Peyer's patch (tissue), 4 donors: ENCODE measurements around the gene PNPLA5. TPM values are rescaled to one million over a fixed set of nuclear protein-coding genes. Genes with fewer than 3 reads are reported as not detected.

Source experiments
- DNase-seq, 3 donors: peaks; one replicate each; pipeline ENCODE4 v3.0.0-alpha.2; 2017 to 2019
- H3K27ac ChIP-seq, 4 donors: fragments of 200-600 bp; sonication (generic); one replicate each; pipeline ENCODE4 v1.5.1; 2016 to 2019
- H3K27me3 ChIP-seq, 2 donors: fragments of 200-600 bp; sonication (generic); one replicate each; pipeline ENCODE4 v1.5.1; 2019
- H3K36me3 ChIP-seq, 3 donors: fragments of 200-600 bp; sonication (generic); one replicate each; pipeline ENCODE4 v1.5.1; 2016 to 2019
- H3K4me1 ChIP-seq, 4 donors: fragments of 200-600 bp; sonication (generic); one replicate each; pipeline ENCODE4 v1.5.1; 2016 to 2019
- H3K4me3 ChIP-seq, 4 donors: fragments of 200-600 bp; sonication (generic); 1 replicate in 3 of 4; 2 replicates in 1 of 4; pipeline ENCODE4 v1.5.1; 2016 to 2019; ENCODE audit warnings: mild to moderate bottlenecking in 1 of 4
- H3K9me3 ChIP-seq, 4 donors: fragments of 200-600 bp; sonication (generic); one replicate each; pipeline ENCODE4 v1.5.1; 2016 to 2019; ENCODE audit warnings: mild to moderate bottlenecking in 1 of 4
- CTCF ChIP-seq, 6 experiments: fragments of 450-650 bp in 4 of 6; fragments of 200-600 bp in 2 of 6; sonication (generic) in 1 of 6; IDR thresholded peaks; one replicate each; pipeline ENCODE4 v1.5.1; 2017 to 2019; ENCODE audit warnings: antibody characterized with exemption in 6 of 6, mild to moderate bottlenecking in 3 of 6, moderate library complexity in 1 of 6
- POLR2A ChIP-seq, 2 donors: fragments of 450-650 bp; IDR thresholded peaks; one replicate each; pipeline ENCODE4 v1.5.1; 2017; ENCODE audit warnings: antibody characterized with exemption in 2 of 2, mild to moderate bottlenecking in 2 of 2, moderate library complexity in 2 of 2
- total RNA-seq, 4 donors: library from RNA; depleted of rRNA; stranded (reverse); fragments of >200 nt; gene quantifications; one replicate each; pipeline ENCODE4 v1.1.0, GENCODE V29; 2016

The PNPLA5 gene
- total RNA-seq, 4 donors from 2014 or later = not detected

GRCh38 chr22:43851058-43851978 is 40.5 kb downstream of the PNPLA5 start:
- Histone ChIP-seq H3K36me3 (no peaks in the 10 kb centered on the region), H3K27ac (no peak overlapping the region), H3K4me3 (no peak overlapping the region), H3K27me3 (no peaks in the 10 kb centered on the region), H3K9me3 (no peaks in the 10 kb centered on the region), H3K4me1 (no peaks in the 10 kb centered on the region)
- TF ChIP-seq POLR2A (IDR thresholded peaks at IDR 0.05) (no peak), CTCF (IDR thresholded peaks at IDR 0.05) (no peak)
- DNase-seq = peak in 1 of 3 donors; percentile 28

GRCh38 chr22:43850529-43850928 is 41.3 kb downstream of the PNPLA5 start:
- TF ChIP-seq POLR2A (IDR thresholded peaks at IDR 0.05) (no peak), CTCF (IDR thresholded peaks at IDR 0.05) (no peak)
- H3K27ac ChIP-seq = no peak overlapping the region
- no peak overlapping the region for H3K4me3 ChIP-seq
- no peaks in the 10 kb centered on the region for H3K9me3 ChIP-seq
- H3K27me3 ChIP-seq = no peaks in the 10 kb centered on the region
- H3K36me3 ChIP-seq = no peaks in the 10 kb centered on the region
- no peaks in the 10 kb centered on the region for H3K4me1 ChIP-seq
- DNase-seq = peak in 1 of 3 donors; percentile 31

GRCh38 chr22:43849731-43850130 is 42.1 kb downstream of the PNPLA5 start:
- DNase-seq = peak in 2 of 3 donors; percentile 22 to 23

DNA sequence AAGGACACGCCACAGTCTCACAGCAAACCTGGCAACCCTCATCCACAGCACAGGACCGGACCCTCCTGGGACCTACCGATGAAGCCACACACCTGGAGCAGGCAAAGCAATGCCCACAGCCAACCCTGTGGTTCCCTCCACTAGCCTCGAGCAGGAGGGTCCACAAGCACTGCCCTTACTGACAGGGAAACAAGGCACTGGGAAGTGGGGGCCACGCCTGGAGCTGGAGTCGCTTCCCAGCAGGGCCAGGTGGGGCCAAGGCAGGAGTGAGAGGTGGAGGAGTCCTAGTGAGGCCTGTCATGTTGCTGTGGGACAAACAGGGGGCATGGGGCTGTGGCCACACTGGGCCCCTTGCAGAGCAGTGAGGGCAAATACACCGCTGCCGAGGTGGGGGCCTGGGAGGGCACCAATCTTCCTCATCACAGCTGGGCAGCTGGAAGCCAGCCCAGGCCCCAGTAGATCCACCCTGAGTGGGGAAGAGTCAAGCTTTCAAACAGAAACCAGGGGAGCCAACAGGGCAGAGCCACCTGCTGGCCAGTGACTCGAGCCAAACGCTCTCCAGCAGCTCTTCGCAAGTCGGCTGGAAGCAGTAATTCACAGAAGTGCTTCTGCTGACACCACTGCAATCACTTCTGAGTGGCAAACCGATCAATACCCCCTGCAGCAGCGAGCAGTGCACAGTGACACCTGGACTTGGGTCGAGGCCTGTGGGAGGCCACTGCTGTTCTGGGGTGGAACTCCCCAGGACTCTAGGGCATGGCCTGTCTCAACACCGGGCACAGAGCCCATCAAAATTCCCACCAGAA is 43.2 kb downstream of the PNPLA5 start:
- H3K9me3 ChIP-seq = no peaks in the 10 kb centered on the region
- TF ChIP-seq CTCF (IDR thresholded peaks at IDR 0.05) (peak in 1 of 6 experiments; percentile 9), POLR2A (IDR thresholded peaks at IDR 0.05) (no peak)
- H3K4me1 ChIP-seq = no peaks in the 10 kb centered on the region
- no peaks in the 10 kb centered on the region for H3K36me3 ChIP-seq
- H3K27me3 ChIP-seq = no peaks in the 10 kb centered on the region
- H3K4me3 ChIP-seq = no peak overlapping the region
- H3K27ac ChIP-seq = no peak overlapping the region
- DNase-seq = peak in 2 of 3 donors; percentile 39 to 42

More at GRCh38 chr22:43849731-43850130, 42.1 kb downstream of the PNPLA5 start:
- no peak for TF ChIP-seq POLR2A (IDR thresholded peaks at IDR 0.05)
- TF ChIP-seq CTCF (IDR thresholded peaks at IDR 0.05) = no peak
- Histone ChIP-seq H3K4me3 (no peak overlapping the region), H3K9me3 (no peaks in the 10 kb centered on the region), H3K27ac (no peak overlapping the region), H3K4me1 (no peaks in the 10 kb centered on the region), H3K27me3 (no peaks in the 10 kb centered on the region), H3K36me3 (no peaks in the 10 kb centered on the region)

- Histone ChIP-seq H3K9me3 (no peaks in the 10 kb centered on the region), H3K27me3 (no peaks in the 10 kb centered on the region), H3K4me3 (no peak overlapping the region), H3K4me1 (no peaks in the 10 kb centered on the region), H3K27ac (no peak overlapping the region), H3K36me3 (no peaks in the 10 kb centered on the region)
- no peak for TF ChIP-seq CTCF (IDR thresholded peaks at IDR 0.05)
- TF ChIP-seq POLR2A (IDR thresholded peaks at IDR 0.05) = no peak
- peak in 2 of 3 donors; percentile 9 to 37 for DNase-seq
These were observed 44.2 kb downstream of the PNPLA5 start for GRCh38 chr22:43847376-43848289.
